ENCODE results near the gene ADD1. TPM values are rescaled to one million over a fixed set of nuclear protein-coding genes. Genes with fewer than 3 reads are reported as not detected.

The ADD1 gene
- total RNA-seq, 1 experiment from 2014 or later = 139 TPM

GRCh38 chr4:2812612-2813354, 30.9 kb upstream of the ADD1 start:
- Histone ChIP-seq H3K27ac (peak overlapping the region; percentile 93), H3K4me1 (peaks cover 16% of the 10 kb centered on the region), H3K36me3 (peaks cover 11% of the 10 kb centered on the region; the same call in 1 of the 2 replicates), H3K4me3 (peak overlapping the region; percentile 86), H3K27me3 (no peaks in the 10 kb centered on the region), H3K9me3 (replicated peaks) (0 out of 2 replicates have a peak, but pooled peaks cover 2% of the 10 kb centered on the region)
- peak in 1 of 2 experiments; percentile 50 for DNase-seq

- peaks cover 11% of the 10 kb centered on the region; the same call in 1 of the 2 replicates for H3K36me3 ChIP-seq
- no peaks in the 10 kb centered on the region for H3K27me3 ChIP-seq
- H3K4me3 ChIP-seq = peak overlapping the region; percentile 86
- no peak overlapping the region for H3K27ac ChIP-seq
- no peak for DNase-seq
- peaks cover 16% of the 10 kb centered on the region for H3K4me1 ChIP-seq
- 0 out of 2 replicates have a peak, but pooled peaks cover 2% of the 10 kb centered on the region for H3K9me3 ChIP-seq (replicated peaks)
These were observed 29.9 kb upstream of the ADD1 start for GRCh38 chr4:2813446-2814405.

GRCh38 chr4:2814627-2815270, 28.9 kb upstream of the ADD1 start:
- no peak overlapping the region for H3K27ac ChIP-seq
- 0 out of 2 replicates have a peak, but pooled peaks cover 2% of the 10 kb centered on the region for H3K9me3 ChIP-seq (replicated peaks)
- H3K36me3 ChIP-seq = peaks cover 11% of the 10 kb centered on the region; the same call in 1 of the 2 replicates
- H3K27me3 ChIP-seq = no peaks in the 10 kb centered on the region
- no peak overlapping the region for H3K4me3 ChIP-seq
- DNase-seq = no peak
- H3K4me1 ChIP-seq = peaks cover 16% of the 10 kb centered on the region

GRCh38 chr4:2816401-2816954, 27.2 kb upstream of the ADD1 start:
- H3K4me3 ChIP-seq = no peak overlapping the region
- H3K4me1 ChIP-seq = peaks cover 6% of the 10 kb centered on the region; the same call in 1 of the 2 replicates
- 0 out of 2 replicates have a peak, but pooled peaks cover 2% of the 10 kb centered on the region for H3K9me3 ChIP-seq (replicated peaks)

GRCh38 chr4:2817137-2817536, 26.5 kb upstream of the ADD1 start:
- no peak for DNase-seq
- H3K4me3 ChIP-seq = no peak overlapping the region
- peaks cover 21% of the 10 kb centered on the region for H3K36me3 ChIP-seq
- peaks cover 3% of the 10 kb centered on the region; the same call in 1 of the 2 replicates for H3K4me1 ChIP-seq
- H3K27me3 ChIP-seq = no peaks in the 10 kb centered on the region
- no peak overlapping the region for H3K27ac ChIP-seq
- 0 out of 2 replicates have a peak, but pooled peaks cover 2% of the 10 kb centered on the region for H3K9me3 ChIP-seq (replicated peaks)

More at GRCh38 chr4:2816401-2816954, 27.2 kb upstream of the ADD1 start:
- DNase-seq = no peak
- peaks cover 18% of the 10 kb centered on the region for H3K36me3 ChIP-seq
- no peaks in the 10 kb centered on the region for H3K27me3 ChIP-seq
- H3K27ac ChIP-seq = no peak overlapping the region

- DNase-seq = peak in 1 of 2 experiments; percentile 31
- Histone ChIP-seq H3K27me3 (no peaks in the 10 kb centered on the region), H3K36me3 (peaks cover 21% of the 10 kb centered on the region), H3K27ac (no peak overlapping the region), H3K4me1 (peaks cover 3% of the 10 kb centered on the region; the same call in 1 of the 2 replicates), H3K9me3 (replicated peaks) (0 out of 2 replicates have a peak, but pooled peaks cover 2% of the 10 kb centered on the region), H3K4me3 (peak overlapping the region; percentile 59)
These were observed 25.8 kb upstream of the ADD1 start for GRCh38 chr4:2817701-2818350.

- Histone ChIP-seq H3K36me3 (peaks cover 24% of the 10 kb centered on the region), H3K27me3 (no peaks in the 10 kb centered on the region), H3K9me3 (replicated peaks) (0 out of 2 replicates have a peak, but pooled peaks cover 2% of the 10 kb centered on the region), H3K27ac (no peak overlapping the region), H3K4me1 (peaks cover under 1% of the 10 kb centered on the region; the same call in 1 of the 2 replicates), H3K4me3 (peak overlapping the region; percentile 59)
- no peak for DNase-seq
These were observed 25.2 kb upstream of the ADD1 start for GRCh38 chr4:2818351-2818939.

GRCh38 chr4:2819244-2820215, 24.1 kb upstream of the ADD1 start:
- DNase-seq = no peak
- no peaks in the 10 kb centered on the region for H3K4me1 ChIP-seq
- 0 out of 2 replicates have a peak, but pooled peaks cover 2% of the 10 kb centered on the region for H3K9me3 ChIP-seq (replicated peaks)
- no peak overlapping the region for H3K27ac ChIP-seq
- peaks cover 21% of the 10 kb centered on the region for H3K36me3 ChIP-seq
- no peaks in the 10 kb centered on the region for H3K27me3 ChIP-seq
- H3K4me3 ChIP-seq = no peak overlapping the region

- Histone ChIP-seq H3K4me3 (no peak overlapping the region), H3K27ac (no peak overlapping the region), H3K36me3 (peaks cover 28% of the 10 kb centered on the region), H3K4me1 (no peaks in the 10 kb centered on the region), H3K27me3 (no peaks in the 10 kb centered on the region), H3K9me3 (replicated peaks) (0 out of 2 replicates have a peak, but pooled peaks cover 2% of the 10 kb centered on the region)
- no peak for DNase-seq
These were observed 23.2 kb upstream of the ADD1 start for GRCh38 chr4:2820216-2820982.

GRCh38 chr4:2822461-2823300, 21.0 kb upstream of the ADD1 start:
- H3K27ac ChIP-seq = no peak overlapping the region
- peaks cover 27% of the 10 kb centered on the region for H3K36me3 ChIP-seq
- no peaks in the 10 kb centered on the region for H3K9me3 ChIP-seq (replicated peaks)
- H3K4me1 ChIP-seq = no peaks in the 10 kb centered on the region
- H3K27me3 ChIP-seq = no peaks in the 10 kb centered on the region
- no peak for DNase-seq
- H3K4me3 ChIP-seq = no peak overlapping the region

GRCh38 chr4:2823301-2823670, 20.4 kb upstream of the ADD1 start:
- Histone ChIP-seq H3K27ac (no peak overlapping the region), H3K4me1 (no peaks in the 10 kb centered on the region), H3K36me3 (peaks cover 31% of the 10 kb centered on the region), H3K4me3 (no peak overlapping the region), H3K9me3 (replicated peaks) (no peaks in the 10 kb centered on the region), H3K27me3 (no peaks in the 10 kb centered on the region)
- DNase-seq = no peak
